Measurements from ENCODE around the gene ZNF780B. TPM values are rescaled to one million over a fixed set of nuclear protein-coding genes. Genes with fewer than 3 reads are reported as not detected.

Gene ZNF780B
- total RNA-seq, 6 donors from 2014 or later, result 9.4 to 50.3 (median 20.9) TPM

DNA sequence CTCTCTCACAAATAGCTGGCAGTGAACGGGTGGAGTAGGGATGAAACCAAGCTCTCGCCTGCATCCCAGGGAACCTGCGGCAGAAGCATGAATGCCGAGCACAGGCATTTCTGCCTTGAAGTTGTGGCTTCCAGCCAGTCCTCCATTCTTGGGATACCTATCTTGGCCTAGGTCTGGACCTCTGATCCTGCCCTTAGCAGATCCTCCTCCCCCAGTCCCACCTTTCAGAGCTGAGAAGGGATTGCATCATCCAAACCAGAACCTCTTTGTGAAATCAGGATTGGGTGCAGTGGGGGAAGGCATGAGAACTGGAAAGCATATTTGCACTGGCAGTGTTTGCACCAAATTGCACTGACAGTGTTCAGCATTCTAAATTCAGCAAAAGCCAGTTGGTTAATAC is 28.9 kb upstream of the ZNF780B start:
- no peak for DNase-seq
- Histone ChIP-seq H3K4me3 (no peak overlapping the region), H3K4me1 (peaks cover 9 to 12% (median 9%) of the 10 kb centered on the region in 4 donors), H3K27me3 (no peaks in the 10 kb centered on the region), H3K9me3 (no peaks in the 10 kb centered on the region), H3K36me3 (peaks cover 3 to 48% (median 20%) of the 10 kb centered on the region in 4 donors), H3K27ac (no peak overlapping the region)
- TF ChIP-seq CTCF (IDR thresholded peaks at IDR 0.05) (no peak), POLR2A (IDR thresholded peaks at IDR 0.05) (no peak)
- no peak for ATAC-seq (ENCODE audit: low FRiP score in 2 of 2)
- whole genome bisulfite sequencing, 2 donors, result 84 to 95% methylated on average over 4 of the region's 4 CpGs

GRCh38 chr19:40081411-40081810 is 25.4 kb upstream of the ZNF780B start:
- ATAC-seq (ENCODE audit: low FRiP score in 2 of 2), result no peak
- 75 to 81% methylated on average over 1 of the region's 1 CpG for WGBS, 2 donors

GRCh38 chr19:40080289-40080688 is 24.3 kb upstream of the ZNF780B start:
- 100% methylated on average over 1 of the region's 1 CpG for WGBS, 2 donors
- Histone ChIP-seq H3K4me3 (no peak overlapping the region), H3K36me3 (peaks cover 25 to 91% (median 44%) of the 10 kb centered on the region in 4 donors), H3K9me3 (peaks cover 2 to 15% (median 15%) of the 10 kb centered on the region in 4 donors), H3K27ac (no peak overlapping the region), H3K4me1 (no peaks in the 10 kb centered on the region), H3K27me3 (no peaks in the 10 kb centered on the region)
- no peak for DNase-seq
- TF ChIP-seq EP300 (IDR thresholded peaks at IDR 0.05) (no peak), POLR2AphosphoS5 (IDR thresholded peaks at IDR 0.05) (no peak), POLR2A (IDR thresholded peaks at IDR 0.05) (no peak), CTCF (IDR thresholded peaks at IDR 0.05) (no peak)
- no peak for ATAC-seq (ENCODE audit: low FRiP score in 2 of 2)

More at GRCh38 chr19:40081411-40081810, 25.4 kb upstream of the ZNF780B start:
- no peak for TF ChIP-seq POLR2AphosphoS5 (IDR thresholded peaks at IDR 0.05)
- Histone ChIP-seq H3K27me3 (no peaks in the 10 kb centered on the region), H3K9me3 (peaks cover 0 to 10% (median 7%) of the 10 kb centered on the region in 4 donors), H3K27ac (peak overlapping the region in 1 of 4 donors; percentile 54), H3K4me1 (no peaks in the 10 kb centered on the region), H3K36me3 (peaks cover 14 to 80% (median 33%) of the 10 kb centered on the region in 4 donors), H3K4me3 (no peak overlapping the region)
- no peak for DNase-seq

GRCh38 chr19:40078377-40078776 is 22.3 kb upstream of the ZNF780B start:
- Histone ChIP-seq H3K9me3 (peaks cover 18 to 31% (median 27%) of the 10 kb centered on the region in 4 donors), H3K27me3 (no peaks in the 10 kb centered on the region), H3K27ac (no peak overlapping the region), H3K4me1 (no peaks in the 10 kb centered on the region), H3K4me3 (no peak overlapping the region), H3K36me3 (peaks cover 40 to 97% (median 52%) of the 10 kb centered on the region in 4 donors)
- 73 to 78% methylated on average over 1 of the region's 1 CpG for WGBS, 2 donors
- TF ChIP-seq POLR2AphosphoS5 (IDR thresholded peaks at IDR 0.05) (no peak), EP300 (IDR thresholded peaks at IDR 0.05) (no peak), POLR2A (IDR thresholded peaks at IDR 0.05) (no peak), CTCF (IDR thresholded peaks at IDR 0.05) (no peak)
- ATAC-seq (ENCODE audit: low FRiP score in 2 of 2), result no peak
- DNase-seq, result no peak

DNA sequence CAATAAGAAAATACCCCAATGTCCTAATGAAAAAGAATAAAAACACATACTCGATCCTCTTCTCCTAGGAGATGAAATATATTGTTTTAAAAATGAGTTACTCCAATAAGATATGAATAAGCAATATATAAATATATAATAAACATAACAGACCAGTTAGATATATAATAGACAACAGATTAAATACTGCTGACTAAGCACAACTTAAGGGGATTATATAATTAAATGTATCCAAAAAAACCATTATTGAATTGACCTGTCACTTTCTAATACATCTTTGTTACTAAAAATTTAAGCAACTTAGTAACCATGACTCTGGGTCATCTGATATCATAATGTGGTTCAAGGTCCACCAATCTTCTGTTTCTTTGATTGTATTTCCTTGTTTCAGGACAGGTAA is 14.0 kb upstream of the ZNF780B start:
- no peak for DNase-seq
- TF ChIP-seq CTCF (IDR thresholded peaks at IDR 0.05), result no peak
- TF ChIP-seq EP300 (IDR thresholded peaks at IDR 0.05), result no peak
- no peak for TF ChIP-seq POLR2A (IDR thresholded peaks at IDR 0.05)
- TF ChIP-seq POLR2AphosphoS5 (IDR thresholded peaks at IDR 0.05), result no peak
- WGBS, 2 donors, result 96 to 98% methylated on average over 1 of the region's 1 CpG
- no peaks in the 10 kb centered on the region for H3K4me1 ChIP-seq
- H3K36me3 ChIP-seq, result peaks cover 11 to 20% (median 12%) of the 10 kb centered on the region in 4 donors
- H3K27ac ChIP-seq, result no peak overlapping the region
- no peak overlapping the region for H3K4me3 ChIP-seq
- no peak for ATAC-seq (ENCODE audit: low FRiP score in 2 of 2)
- no peaks in the 10 kb centered on the region for H3K27me3 ChIP-seq
- H3K9me3 ChIP-seq, result peaks cover 11 to 21% (median 14%) of the 10 kb centered on the region in 4 donors
